ENCODE measurements around the gene GCC2. TPM values are rescaled to one million over a fixed set of nuclear protein-coding genes. Genes with fewer than 3 reads are reported as not detected.

The GCC2 gene
- total and polyA plus RNA-seq, 2 of the 8 experiments (the other 6 are each of a cell fraction or from before 2014, with no cell fraction given) = 4.6 to 54.9 TPM

DNA sequence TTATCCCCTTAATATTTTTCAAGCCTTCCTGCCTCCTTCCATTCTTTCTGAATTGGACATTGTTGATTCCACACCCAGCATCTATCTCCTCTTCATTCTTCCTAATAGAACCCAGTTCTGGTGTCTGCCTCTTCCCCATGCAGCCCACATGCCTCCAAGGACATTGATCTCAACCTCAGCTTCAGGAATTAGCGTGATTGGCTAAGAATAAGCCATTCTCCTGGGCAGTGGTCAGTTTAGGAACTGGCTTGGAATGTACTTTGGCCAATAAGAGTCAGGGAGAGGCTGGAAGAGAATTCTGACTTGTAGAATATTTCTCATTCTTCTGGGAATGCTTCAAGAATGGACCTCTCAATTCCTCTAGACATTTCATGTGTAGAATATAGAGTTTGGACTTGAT is 25.9 kb upstream of the GCC2 start:
- H3K23ac ChIP-seq (ENCODE audit: insufficient read length) = no peak overlapping the region
- H3K79me1 ChIP-seq (ENCODE audit: low read depth, low read length) = no peaks in the 10 kb centered on the region
- H2BK12ac ChIP-seq (ENCODE audit: low read depth, low read length) = no peak overlapping the region
- H4K91ac ChIP-seq (replicated peaks; ENCODE audit: insufficient read length, low read length) = no peak overlapping the region
- H3K56ac ChIP-seq (replicated peaks; ENCODE audit: insufficient read length, low read depth, low read length) = no peak overlapping the region
- no peaks in the 10 kb centered on the region for H3K9me3 ChIP-seq (ENCODE audit: insufficient read depth in 2 of 2, low read depth in 1 of 2, low read length in 1 of 2)
- H3K14ac ChIP-seq (ENCODE audit: insufficient read length) = no peak overlapping the region
- H3K9ac ChIP-seq (replicated peaks in 1 of 4; ENCODE audit: extremely low read depth in 1 of 4, low read depth in 3 of 4, low read length in 3 of 4) = no peak overlapping the region
- H3K18ac ChIP-seq (ENCODE audit: extremely low read depth, low read length) = no peak overlapping the region
- H3K27me3 ChIP-seq (replicated peaks in 1 of 4; ENCODE audit: control insufficient read depth in 3 of 4, extremely low read depth in 1 of 4, insufficient read depth in 3 of 4, low read length in 3 of 4) = no peaks in the 10 kb centered on the region
- H2BK5ac ChIP-seq (ENCODE audit: low read depth, low read length) = no peak overlapping the region
- H3K36me3 ChIP-seq (ENCODE audit: control insufficient read depth in 2 of 4, insufficient read depth in 4 of 4, low read length in 3 of 4) = no peaks in the 10 kb centered on the region
- H3K4ac ChIP-seq (replicated peaks; ENCODE audit: insufficient read length, low read depth, low read length) = no peak overlapping the region
- FAIRE-seq = no peak
- no peak overlapping the region for H2BK15ac ChIP-seq (ENCODE audit: low read length)
- CTCF ChIA-PET (ENCODE audit: partially characterized antibody) = no interaction called here
- H4K5ac ChIP-seq (ENCODE audit: insufficient read length, low read depth, low read length) = no peak overlapping the region
- no peak overlapping the region for H2AK5ac ChIP-seq (ENCODE audit: low read depth, low read length)
- H3K23me2 ChIP-seq (ENCODE audit: low read depth, low read length) = no peaks in the 10 kb centered on the region
- no peak overlapping the region for H4K8ac ChIP-seq (ENCODE audit: extremely low read depth, insufficient read depth, low read length)
- H3K4me3 ChIP-seq (ENCODE audit: extremely low read depth in 1 of 4, insufficient read depth in 2 of 4, low read depth in 3 of 4, low read length in 4 of 4) = no peak overlapping the region
- H2BK20ac ChIP-seq (ENCODE audit: low read length) = no peak overlapping the region
- no peak overlapping the region for H3K4me2 ChIP-seq (ENCODE audit: insufficient read depth in 1 of 2, low read depth in 2 of 2, low read length in 2 of 2)
- no peak for DNase-seq (ENCODE audit: low read depth in 1 of 2, low spot score in 2 of 2)
- H3K79me2 ChIP-seq (ENCODE audit: control insufficient read depth in 1 of 2, insufficient read depth in 2 of 2, low read length in 2 of 2) = no peaks in the 10 kb centered on the region
- no peak overlapping the region for H2BK120ac ChIP-seq (replicated peaks; ENCODE audit: low read depth, low read length)
- no peaks in the 10 kb centered on the region for H4K20me1 ChIP-seq (replicated peaks in 1 of 2; ENCODE audit: control insufficient read depth in 1 of 2, insufficient read depth in 2 of 2, low read length in 2 of 2)
- H3K4me1 ChIP-seq (replicated peaks in 1 of 4; ENCODE audit: control insufficient read depth in 3 of 4, insufficient read depth in 4 of 4, low read length in 3 of 4) = no peaks in the 10 kb centered on the region
- no peak overlapping the region for H2AFZ ChIP-seq (ENCODE audit: low read length)
- 93% methylated on average over 1 of the region's 1 CpG; no CpG with 5 or more reads in 1 of the 2 experiments for WGBS, 2 experiments (ENCODE audit: extremely low coverage in 1 of 2, insufficient coverage in 1 of 2, insufficient read length in 1 of 2, insufficient replicate concordance in 2 of 2, low coverage in 1 of 2, low lambda C conversion rate in 2 of 2, missing lambda C conversion rate in 1 of 2)
- POLR2A ChIA-PET (ENCODE audit: partially characterized antibody) = no interaction called here
- H3K27ac ChIP-seq (ENCODE audit: low read depth, low read length) = no peak overlapping the region
- no peak for TF ChIP-seq NANOG (IDR thresholded peaks at IDR 0.05; ENCODE audit: insufficient read depth, low read depth, low read length, poor library complexity, severe bottlenecking)
- TF ChIP-seq YY1 (IDR thresholded peaks at IDR 0.05; ENCODE audit: low read depth, low read length) = no peak
- no peak for TF ChIP-seq KDM4A (IDR thresholded peaks at IDR 0.05; ENCODE audit: low read depth, low read length, severe bottlenecking)
- no peak for TF ChIP-seq EZH2 (IDR thresholded peaks at IDR 0.05; ENCODE audit: low read depth, low read length, severe bottlenecking)
- TF ChIP-seq CBX8 (IDR thresholded peaks at IDR 0.05; ENCODE audit: borderline replicate concordance, low read depth, low read length) = no peak
- TF ChIP-seq BACH1 (IDR thresholded peaks at IDR 0.05; ENCODE audit: low read length) = no peak
- TF ChIP-seq TBP (IDR thresholded peaks at IDR 0.05; ENCODE audit: low read depth, low read length) = no peak
- TF ChIP-seq SUZ12 (IDR thresholded peaks at IDR 0.05; ENCODE audit: low read length) = no peak
- no peak for TF ChIP-seq POLR2A (IDR thresholded peaks at IDR 0.05; ENCODE audit: control extremely low read depth in 1 of 2, low read depth in 2 of 2, low read length in 2 of 2)
- no peak for TF ChIP-seq CREB1 (IDR thresholded peaks at IDR 0.05)
- TF ChIP-seq, protein P1, sequence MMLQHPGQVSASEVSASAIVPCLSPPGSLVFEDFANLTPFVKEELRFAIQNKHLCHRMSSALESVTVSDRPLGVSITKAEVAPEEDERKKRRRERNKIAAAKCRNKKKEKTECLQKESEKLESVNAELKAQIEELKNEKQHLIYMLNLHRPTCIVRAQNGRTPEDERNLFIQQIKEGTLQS (IDR thresholded peaks at IDR 0.05; ENCODE audit: insufficient read depth, low read depth, low read length) = no peak
- TF ChIP-seq RAD21 (IDR thresholded peaks at IDR 0.05 in 1 of 2, conservative IDR thresholded peaks at IDR 0.05 in 1 of 2; ENCODE audit: low read depth in 2 of 2, low read length in 2 of 2) = no peak
- no peak for TF ChIP-seq CHD1 (IDR thresholded peaks at IDR 0.05; ENCODE audit: low read depth, low read length)
- no peak for TF ChIP-seq SRF (IDR thresholded peaks at IDR 0.05; ENCODE audit: low read depth, low read length)
- TF ChIP-seq ASH2L (IDR thresholded peaks at IDR 0.05; ENCODE audit: low read length) = no peak
